ENCODE data around the gene NFKB1. TPM values are rescaled to one million over a fixed set of nuclear protein-coding genes. Genes with fewer than 3 reads are reported as not detected.

NFKB1 gene
- total RNA-seq, 4 donors from 2014 or later = 31.6 to 42.1 (median 39.7) TPM

- no peak for TF ChIP-seq CTCF (IDR thresholded peaks at IDR 0.05)
- TF ChIP-seq POLR2AphosphoS5 (IDR thresholded peaks at IDR 0.05) = no peak
- TF ChIP-seq EP300 (IDR thresholded peaks at IDR 0.05) = no peak
- TF ChIP-seq POLR2A (IDR thresholded peaks at IDR 0.05; ENCODE audit: low read depth) = no peak
- Histone ChIP-seq H3K4me1 (peaks cover 0 to 9% (median 3%) of the 10 kb centered on the region in 4 donors), H3K9me3 (peaks cover 0 to 4% (median 0%) of the 10 kb centered on the region in 4 donors), H3K27ac (replicated peaks in 1 of 4) (no peak overlapping the region), H3K27me3 (no peaks in the 10 kb centered on the region), H3K36me3 (no peaks in the 10 kb centered on the region), H3K4me3 (no peak overlapping the region)
- intact Hi-C loops (cut with DNase I) = loop anchor here (10.0 kb wide), 1 partner anchor 160 kb away; no protein-coding TSS in a partner anchor
- no peak for DNase-seq (ENCODE audit: extremely low spot score)
- WGBS = 74% methylated on average over 6 of the region's 9 CpGs
These were observed 46.0 kb upstream of the NFKB1 start for GRCh38 chr4:102454981-102455685.

GRCh38 chr4:102455750-102456149 lies 45.4 kb upstream of the NFKB1 start:
- intact Hi-C loops (cut with DNase I) = loop anchor here (10.0 kb wide), 1 partner anchor 159 kb away; no protein-coding TSS in a partner anchor
- WGBS = 96% methylated on average over 3 of the region's 3 CpGs
- TF ChIP-seq CTCF (IDR thresholded peaks at IDR 0.05) (no peak), EP300 (IDR thresholded peaks at IDR 0.05) (no peak), POLR2AphosphoS5 (IDR thresholded peaks at IDR 0.05) (no peak), POLR2A (IDR thresholded peaks at IDR 0.05; ENCODE audit: low read depth) (no peak)

GRCh38 chr4:102466298-102466697 lies 34.9 kb upstream of the NFKB1 start:
- intact Hi-C loops (cut with DNase I) = no loop called here
- no peak overlapping the region for H3K27ac ChIP-seq (replicated peaks in 1 of 4)
- H3K9me3 ChIP-seq = no peaks in the 10 kb centered on the region
- H3K36me3 ChIP-seq = no peaks in the 10 kb centered on the region
- DNase-seq (ENCODE audit: extremely low spot score) = no peak
- no peaks in the 10 kb centered on the region for H3K4me1 ChIP-seq
- no peaks in the 10 kb centered on the region for H3K27me3 ChIP-seq
- no peak for TF ChIP-seq POLR2A (IDR thresholded peaks at IDR 0.05; ENCODE audit: low read depth)
- TF ChIP-seq EP300 (IDR thresholded peaks at IDR 0.05) = no peak
- TF ChIP-seq POLR2AphosphoS5 (IDR thresholded peaks at IDR 0.05) = no peak
- no peak for TF ChIP-seq CTCF (IDR thresholded peaks at IDR 0.05)
- WGBS = 82% methylated on average over 2 of the region's 2 CpGs
- no peak overlapping the region for H3K4me3 ChIP-seq

More at GRCh38 chr4:102455750-102456149, 45.4 kb upstream of the NFKB1 start:
- no peak for DNase-seq (ENCODE audit: extremely low spot score)
- Histone ChIP-seq H3K4me3 (no peak overlapping the region), H3K36me3 (no peaks in the 10 kb centered on the region), H3K27ac (replicated peaks in 1 of 4) (no peak overlapping the region), H3K27me3 (no peaks in the 10 kb centered on the region), H3K4me1 (peaks cover 0 to 9% (median 3%) of the 10 kb centered on the region in 4 donors), H3K9me3 (peaks cover 0 to 5% (median 2%) of the 10 kb centered on the region in 4 donors)

GRCh38 chr4:102469806-102470205 lies 31.4 kb upstream of the NFKB1 start:
- intact Hi-C loops (cut with DNase I) = no loop called here
- no peak for TF ChIP-seq EP300 (IDR thresholded peaks at IDR 0.05)
- no peak for TF ChIP-seq POLR2AphosphoS5 (IDR thresholded peaks at IDR 0.05)
- TF ChIP-seq POLR2A (IDR thresholded peaks at IDR 0.05; ENCODE audit: low read depth) = no peak
- TF ChIP-seq CTCF (IDR thresholded peaks at IDR 0.05) = no peak
- WGBS = 25% methylated on average over 1 of the region's 1 CpG

More at GRCh38 chr4:102469806-102470205, 31.4 kb upstream of the NFKB1 start:
- no peak overlapping the region for H3K4me3 ChIP-seq
- no peak for DNase-seq (ENCODE audit: extremely low spot score)
- no peaks in the 10 kb centered on the region for H3K36me3 ChIP-seq
- no peak overlapping the region for H3K27ac ChIP-seq (replicated peaks in 1 of 4)
- no peaks in the 10 kb centered on the region for H3K9me3 ChIP-seq
- H3K27me3 ChIP-seq = no peaks in the 10 kb centered on the region
- H3K4me1 ChIP-seq = no peaks in the 10 kb centered on the region

All from esophagus muscularis mucosa (tissue), 4 donors.